ENCODE measurements around the gene ENOPH1.

GRCh38 chr4:82430193-82430963 lies at the start of gene ENOPH1, which contains the start of gene HNRNPDL:
- no peak for TF ChIP-seq CTCF (conservative IDR thresholded peaks at IDR 0.05; ENCODE audit: low read length)
- TF ChIP-seq EZH2phosphoT487 (IDR thresholded peaks at IDR 0.05; ENCODE audit: borderline replicate concordance) = no peak

Data from Loucy (cell line).